Kidney (tissue), 14 donors: ENCODE data around the gene SNX19. TPM values are rescaled to one million over a fixed set of nuclear protein-coding genes. Genes with fewer than 3 reads are reported as not detected.

Experiments
- DNase-seq, 5 donors: peaks; one replicate each; pipeline ENCODE4 v3.0.0-alpha.2; 2013 to 2020
- FAIRE-seq: peaks from 2 replicates; lab custom pipeline; 2012; peaks lifted over from hg19 to GRCh38; lab: Jason Lieb, UNC
- H3K27ac ChIP-seq, 2 donors: one replicate each; pipeline ENCODE4 v1.7.0; 2013; ENCODE audit warnings: low read depth in 2 of 2, low read length in 2 of 2, inconsistent platforms in 1 of 2
- H3K27me3 ChIP-seq: one replicate; pipeline ENCODE4 v1.7.1; 2013; ENCODE audit warnings: low read length, inconsistent platforms; ENCODE audit not compliant: control insufficient read depth, insufficient read depth
- H3K36me3 ChIP-seq, 3 donors: one replicate each; pipeline versions ENCODE4 v1.7.0 to v1.7.1; 2013; ENCODE audit warnings: low read length in 3 of 3, control low read depth in 1 of 3, inconsistent platforms in 1 of 3; ENCODE audit not compliant: insufficient read depth in 3 of 3, control insufficient read depth in 2 of 3
- H3K4me1 ChIP-seq, 3 donors: one replicate each; pipeline versions ENCODE4 v1.7.0 to v1.7.1; 2013; ENCODE audit warnings: low read length in 3 of 3, inconsistent platforms in 1 of 3, low read depth in 1 of 3; ENCODE audit not compliant: control insufficient read depth in 2 of 3, insufficient read depth in 2 of 3
- H3K4me3 ChIP-seq, 3 donors: one replicate each; pipeline versions ENCODE4 v1.7.0 to v1.8.1; 2013; ENCODE audit warnings: low read length in 3 of 3, control low read depth in 1 of 3, inconsistent platforms in 1 of 3
- H3K9ac ChIP-seq, 3 donors: one replicate each; pipeline versions ENCODE4 v1.7.0 to v1.7.1; 2013; ENCODE audit warnings: low read length in 3 of 3, control low read depth in 1 of 3, inconsistent platforms in 1 of 3
- H3K9me3 ChIP-seq, 3 donors: one replicate each; pipeline versions ENCODE4 v1.7.0 to v1.7.1; 2013; ENCODE audit warnings: low read length in 3 of 3, control low read depth in 1 of 3, inconsistent platforms in 1 of 3; ENCODE audit not compliant: control insufficient read depth in 2 of 3, insufficient read depth in 1 of 3
- CTCF ChIP-seq: IDR thresholded peaks from 3 replicates; pipeline ENCODE4 v1.5.1; 2012; ENCODE audit warnings: mild to moderate bottlenecking, moderate library complexity, borderline replicate concordance; ENCODE audit not compliant: insufficient read depth; ENCODE audit errors: extremely low read depth
- intact Hi-C: fragments of 100-400 bp; cut with DNase I; formaldehyde crosslinking; loops from one replicate; pipeline ENCODE4 v1.11.1; 2022
- polyA plus RNA-seq: library from polyadenylated mRNA; stranded (reverse); fragments of 350-450 nt; fragmentation: Illumina TruSeq; extraction: RNeasy Lipid Tissue Mini Kit (QIAGEN cat#74804); gene quantifications from one replicate; pipeline ENCODE4 v1.2.3, GENCODE V29; 2014; ENCODE audit warnings: low read depth, low replicate concordance; ENCODE audit not compliant: insufficient read depth
- total RNA-seq: library from RNA; stranded (reverse); fragmentation: NEBNext Ultra II Directional; extraction: Animal tissue kit (Norgen Biotek cat#: 25700); gene quantifications from one replicate; pipeline ENCODE4 v1.2.1, GENCODE V29; 2021
- donor health status: control.
- donor health status: control.
- donor health status: control.
- donor health status: control.
- donor health status: control.
- donor health status: DM: yes; HTN: yes; CAD: no.
- donor health status: Normal renal cell carcinoma (clear cell type).

The SNX19 gene
- total and polyA plus RNA-seq, 2 donors from 2014 or later = 16.9 to 67.5 TPM

- TF ChIP-seq CTCF = no peak
- intact Hi-C loops = loop anchor here (10.0 kb wide), 1 partner anchor 397 kb away; no protein-coding TSS in a partner anchor
- Histone ChIP-seq H3K27ac (no peak overlapping the region), H3K27me3 (no peaks in the 10 kb centered on the region), H3K4me1 (peaks cover 5 to 6% (median 6%) of the 10 kb centered on the region in 3 donors), H3K4me3 (no peak overlapping the region), H3K36me3 (no peaks in the 10 kb centered on the region), H3K9me3 (no peaks in the 10 kb centered on the region), H3K9ac (no peak overlapping the region)
- FAIRE-seq = no peak
- DNase-seq = peak in 4 of 5 donors; percentile 67 to 83 (median 77)
Measured at GRCh38 chr11:130831506-130831905, 84.8 kb downstream of the SNX19 start.

GRCh38 chr11:130830566-130830965 lies 85.7 kb downstream of the SNX19 start:
- intact Hi-C loops = loop anchor here (10.0 kb wide), 1 partner anchor 396 kb away; no protein-coding TSS in a partner anchor
- Histone ChIP-seq H3K36me3 (no peaks in the 10 kb centered on the region), H3K9ac (no peak overlapping the region), H3K27me3 (no peaks in the 10 kb centered on the region), H3K4me1 (peaks cover 5 to 7% (median 6%) of the 10 kb centered on the region in 3 donors), H3K9me3 (no peaks in the 10 kb centered on the region), H3K4me3 (no peak overlapping the region), H3K27ac (no peak overlapping the region)
- TF ChIP-seq CTCF = no peak
- peak in 2 of 5 donors; percentile 26 to 45 for DNase-seq
- FAIRE-seq = no peak

- Histone ChIP-seq H3K36me3 (no peaks in the 10 kb centered on the region), H3K27ac (no peak overlapping the region), H3K4me1 (peaks cover 5 to 11% (median 6%) of the 10 kb centered on the region in 3 donors), H3K9me3 (no peaks in the 10 kb centered on the region), H3K4me3 (no peak overlapping the region), H3K9ac (no peak overlapping the region), H3K27me3 (no peaks in the 10 kb centered on the region)
- TF ChIP-seq CTCF = no peak
- intact Hi-C loops = loop anchor here (10.0 kb wide), 1 partner anchor 395 kb away; no protein-coding TSS in a partner anchor
- FAIRE-seq = no peak
- DNase-seq = peak in 3 of 5 donors; percentile 35 to 71 (median 54)
Measured at GRCh38 chr11:130829920-130830511, 86.3 kb downstream of the SNX19 start.
